ENCODE measurements around the gene USPL1.

DNA sequence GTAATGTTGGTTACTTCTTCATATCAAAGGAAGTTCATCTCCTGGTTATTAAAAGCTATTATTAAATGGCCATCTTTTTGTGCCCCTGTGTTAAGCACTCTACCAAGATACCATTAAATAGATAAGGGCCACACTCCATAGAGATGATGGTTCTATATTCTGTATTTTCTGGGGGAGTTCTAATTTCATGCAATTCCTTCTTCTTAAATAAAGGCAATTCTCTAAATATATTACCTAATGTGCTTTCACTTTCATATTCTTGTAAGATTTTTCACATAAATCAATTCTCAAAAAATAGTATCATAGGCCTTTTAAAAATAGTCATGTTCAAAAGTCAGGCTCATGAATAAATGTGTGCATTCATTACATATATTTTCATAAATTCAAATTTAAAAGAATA is 47.0 kb upstream of the USPL1 start:
- no peak for TF ChIP-seq EZH2phosphoT487 (IDR thresholded peaks at IDR 0.05; ENCODE audit: insufficient read depth, low read depth)
- TF ChIP-seq EZH2 (IDR thresholded peaks at IDR 0.05; ENCODE audit: insufficient read depth, poor library complexity, severe bottlenecking) = no peak
